Measurements from ENCODE around the gene IPO8.

DNA sequence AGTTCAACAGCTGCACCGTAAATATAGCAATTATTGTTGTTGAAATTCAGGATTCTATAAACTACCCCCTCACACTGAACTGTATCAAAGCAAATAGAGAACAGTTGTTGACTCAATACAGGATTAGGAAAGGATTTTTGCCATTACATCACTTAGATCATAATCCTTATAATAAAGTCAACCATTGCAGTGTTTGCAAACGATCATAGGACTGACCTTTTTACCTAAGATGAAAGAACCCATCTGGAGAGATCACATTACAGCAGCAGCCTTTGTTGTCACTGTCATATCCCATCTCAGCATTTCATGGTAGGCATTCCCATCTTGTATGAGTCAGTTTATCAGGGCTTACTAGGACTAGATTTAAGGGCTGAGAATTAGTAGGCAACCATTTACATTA is 96.1 kb downstream of the IPO8 start:
- TF ChIP-seq POLR2AphosphoS5 (IDR thresholded peaks at IDR 0.05; ENCODE audit: borderline replicate concordance, low read depth, low read length): no peak
- no peak for TF ChIP-seq EZH2 (IDR thresholded peaks at IDR 0.05)
